Fibroblast of villous mesenchyme (primary cell): ENCODE measurements around the gene ATP2C2. TPM values are rescaled to one million over a fixed set of nuclear protein-coding genes. Genes with fewer than 3 reads are reported as not detected.

ENCODE experiments used
- DNase-seq: peaks from one replicate; pipeline ENCODE4 v3.0.0-alpha.2; 2010; ENCODE audit warnings: low read depth
- H3K4me3 ChIP-seq: 2 replicates; pipeline ENCODE4 v1.5.1; 2011; ENCODE audit warnings: low read depth, mild to moderate bottlenecking, low read length
- total RNA-seq: library from RNA; depleted of rRNA; stranded (reverse); fragments of >200 nt; gene quantifications from 2 replicates; pipeline ENCODE4 v1.2.3, GENCODE V29; 2012
- TF ChIP-seq, protein P1 (sequence below): IDR thresholded peaks from 2 replicates; pipeline ENCODE4 v1.5.1; 2012; ENCODE audit warnings: low read depth, mild to moderate bottlenecking, low read length; ENCODE audit not compliant: insufficient read depth

The ATP2C2 gene
- total RNA-seq, 1 donor: not detected

- DNase-seq: no peak
- no peak overlapping the region for H3K4me3 ChIP-seq
- TF ChIP-seq, protein P1, sequence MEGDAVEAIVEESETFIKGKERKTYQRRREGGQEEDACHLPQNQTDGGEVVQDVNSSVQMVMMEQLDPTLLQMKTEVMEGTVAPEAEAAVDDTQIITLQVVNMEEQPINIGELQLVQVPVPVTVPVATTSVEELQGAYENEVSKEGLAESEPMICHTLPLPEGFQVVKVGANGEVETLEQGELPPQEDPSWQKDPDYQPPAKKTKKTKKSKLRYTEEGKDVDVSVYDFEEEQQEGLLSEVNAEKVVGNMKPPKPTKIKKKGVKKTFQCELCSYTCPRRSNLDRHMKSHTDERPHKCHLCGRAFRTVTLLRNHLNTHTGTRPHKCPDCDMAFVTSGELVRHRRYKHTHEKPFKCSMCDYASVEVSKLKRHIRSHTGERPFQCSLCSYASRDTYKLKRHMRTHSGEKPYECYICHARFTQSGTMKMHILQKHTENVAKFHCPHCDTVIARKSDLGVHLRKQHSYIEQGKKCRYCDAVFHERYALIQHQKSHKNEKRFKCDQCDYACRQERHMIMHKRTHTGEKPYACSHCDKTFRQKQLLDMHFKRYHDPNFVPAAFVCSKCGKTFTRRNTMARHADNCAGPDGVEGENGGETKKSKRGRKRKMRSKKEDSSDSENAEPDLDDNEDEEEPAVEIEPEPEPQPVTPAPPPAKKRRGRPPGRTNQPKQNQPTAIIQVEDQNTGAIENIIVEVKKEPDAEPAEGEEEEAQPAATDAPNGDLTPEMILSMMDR: no peak
Measured at GRCh38 chr16:84404324-84404723, 36.0 kb downstream of the ATP2C2 start.

- no peak for DNase-seq
- TF ChIP-seq, protein P1: no peak
- no peak overlapping the region for H3K4me3 ChIP-seq
Measured at GRCh38 chr16:84404936-84405639, 36.8 kb downstream of the ATP2C2 start.

GRCh38 chr16:84406006-84406963 lies 37.9 kb downstream of the ATP2C2 start:
- DNase-seq: no peak
- H3K4me3 ChIP-seq: no peak overlapping the region
- TF ChIP-seq, protein P1: no peak

GRCh38 chr16:84407588-84408313 lies 39.4 kb downstream of the ATP2C2 start:
- TF ChIP-seq, protein P1: no peak
- DNase-seq: no peak
- no peak overlapping the region for H3K4me3 ChIP-seq

DNA sequence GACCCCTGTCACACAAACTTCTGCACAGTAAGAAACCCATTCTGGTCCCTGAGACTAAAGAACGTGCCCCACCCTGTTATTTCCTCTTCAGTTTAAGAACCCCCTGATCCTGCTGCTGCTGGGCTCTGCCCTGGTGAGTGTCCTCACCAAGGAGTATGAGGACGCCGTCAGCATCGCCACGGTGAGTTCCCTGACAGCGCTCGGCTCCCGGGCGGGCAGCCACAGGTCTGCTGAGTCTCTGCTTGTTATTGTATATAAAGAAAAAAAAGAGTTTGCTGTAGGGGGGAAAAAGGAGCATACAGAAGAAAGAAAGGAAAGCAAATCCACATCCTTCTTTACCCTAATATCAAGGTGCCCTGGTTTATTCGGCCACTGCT lies 40.0 kb downstream of the ATP2C2 start:
- DNase-seq: no peak
- no peak overlapping the region for H3K4me3 ChIP-seq
- TF ChIP-seq, protein P1: no peak

DNA sequence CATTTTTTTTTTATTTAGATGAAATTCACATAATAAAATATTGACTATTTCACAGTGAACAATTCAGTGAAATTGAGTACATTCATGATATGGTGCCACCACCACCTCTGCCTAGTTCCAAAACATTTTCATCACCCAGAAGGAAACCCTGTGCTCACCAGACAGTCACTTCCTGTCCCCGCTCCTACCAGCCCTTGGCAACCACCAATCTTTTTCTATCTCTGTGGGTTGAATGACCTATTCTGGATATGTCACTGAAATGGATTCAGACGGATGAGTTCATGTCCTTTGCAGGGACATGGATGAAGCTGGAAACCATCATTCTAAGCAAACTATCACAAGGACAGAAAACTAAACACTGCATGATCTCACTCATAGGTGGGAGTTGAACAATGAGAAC lies 40.5 kb downstream of the ATP2C2 start:
- TF ChIP-seq, protein P1: no peak
- no peak for DNase-seq
- H3K4me3 ChIP-seq: no peak overlapping the region
